ENCODE data around the gene PIGH. TPM values are rescaled to one million over a fixed set of nuclear protein-coding genes. Genes with fewer than 3 reads are reported as not detected.
"Not testable (repeated sequence)": the region's sequence is repeated elsewhere in the genome, so short reads cannot be mapped to it uniquely, and the experiment has no call there.

PIGH gene
- total RNA-seq, 4 donors from 2014 or later, result 22.1 to 31.4 (median 29.2) TPM

DNA sequence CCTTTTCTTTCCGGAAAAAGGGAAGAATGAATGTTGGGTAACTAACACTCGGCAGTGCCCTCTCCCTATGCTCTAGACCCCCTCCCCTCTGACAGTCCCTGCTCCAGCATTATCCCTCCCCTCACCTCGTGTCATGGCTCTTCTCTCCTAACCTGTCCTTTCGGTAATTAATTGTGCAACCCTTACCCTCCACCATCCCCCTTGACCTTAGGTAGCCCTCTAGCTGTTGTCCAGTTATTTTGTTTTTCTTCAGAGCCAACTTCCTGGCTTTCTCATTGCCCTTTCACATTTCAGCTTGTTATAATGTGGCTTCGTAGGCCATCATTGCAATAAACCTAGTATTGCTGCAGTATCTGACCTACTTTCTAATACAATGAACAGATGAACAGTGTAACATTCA lies 30.9 kb upstream of the PIGH start:
- no peak overlapping the region for H3K4me3 ChIP-seq (ENCODE audit: low read depth, poor library complexity, severe bottlenecking)
- WGBS, 2 donors, result 85 to 87% methylated on average over 5 of the region's 5 CpGs
- intact Hi-C loops (cut with DNase I; ENCODE audit: low total_unique reads), result no loop called here
- no peak for TF ChIP-seq POLR2A (IDR thresholded peaks at IDR 0.05)
- TF ChIP-seq, protein P1, sequence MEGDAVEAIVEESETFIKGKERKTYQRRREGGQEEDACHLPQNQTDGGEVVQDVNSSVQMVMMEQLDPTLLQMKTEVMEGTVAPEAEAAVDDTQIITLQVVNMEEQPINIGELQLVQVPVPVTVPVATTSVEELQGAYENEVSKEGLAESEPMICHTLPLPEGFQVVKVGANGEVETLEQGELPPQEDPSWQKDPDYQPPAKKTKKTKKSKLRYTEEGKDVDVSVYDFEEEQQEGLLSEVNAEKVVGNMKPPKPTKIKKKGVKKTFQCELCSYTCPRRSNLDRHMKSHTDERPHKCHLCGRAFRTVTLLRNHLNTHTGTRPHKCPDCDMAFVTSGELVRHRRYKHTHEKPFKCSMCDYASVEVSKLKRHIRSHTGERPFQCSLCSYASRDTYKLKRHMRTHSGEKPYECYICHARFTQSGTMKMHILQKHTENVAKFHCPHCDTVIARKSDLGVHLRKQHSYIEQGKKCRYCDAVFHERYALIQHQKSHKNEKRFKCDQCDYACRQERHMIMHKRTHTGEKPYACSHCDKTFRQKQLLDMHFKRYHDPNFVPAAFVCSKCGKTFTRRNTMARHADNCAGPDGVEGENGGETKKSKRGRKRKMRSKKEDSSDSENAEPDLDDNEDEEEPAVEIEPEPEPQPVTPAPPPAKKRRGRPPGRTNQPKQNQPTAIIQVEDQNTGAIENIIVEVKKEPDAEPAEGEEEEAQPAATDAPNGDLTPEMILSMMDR (IDR thresholded peaks at IDR 0.05), result no peak
- no peak for DNase-seq (ENCODE audit: low spot score in 2 of 2)

DNA sequence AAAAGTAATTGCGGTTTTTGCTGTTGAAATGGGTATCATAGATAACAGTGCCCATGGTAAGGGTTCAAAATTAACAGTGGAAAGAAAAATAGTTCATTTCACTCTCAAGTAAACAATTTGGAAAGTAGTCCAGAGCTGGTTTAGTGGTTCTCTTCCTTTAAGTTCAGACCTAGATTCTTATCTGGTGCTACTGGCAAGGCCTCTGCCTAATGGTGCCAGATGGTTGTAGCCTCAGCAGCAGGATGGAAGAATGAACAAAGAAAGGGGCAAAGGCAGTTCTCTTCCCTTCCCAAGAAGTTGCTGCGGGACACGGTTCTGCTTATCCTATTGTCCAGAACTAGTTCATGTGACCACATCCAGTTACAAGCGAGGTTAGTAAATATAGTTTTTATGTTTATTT lies 30.1 kb upstream of the PIGH start:
- no peak for TF ChIP-seq POLR2A (IDR thresholded peaks at IDR 0.05)
- TF ChIP-seq, protein P1 (IDR thresholded peaks at IDR 0.05), result no peak
- intact Hi-C loops (cut with DNase I; ENCODE audit: low total_unique reads), result no loop called here
- 91 to 92% methylated on average over 4 of the region's 4 CpGs for WGBS, 2 donors
- no peak overlapping the region for H3K4me3 ChIP-seq (ENCODE audit: low read depth, poor library complexity, severe bottlenecking)
- no peak for DNase-seq (ENCODE audit: low spot score in 2 of 2)

DNA sequence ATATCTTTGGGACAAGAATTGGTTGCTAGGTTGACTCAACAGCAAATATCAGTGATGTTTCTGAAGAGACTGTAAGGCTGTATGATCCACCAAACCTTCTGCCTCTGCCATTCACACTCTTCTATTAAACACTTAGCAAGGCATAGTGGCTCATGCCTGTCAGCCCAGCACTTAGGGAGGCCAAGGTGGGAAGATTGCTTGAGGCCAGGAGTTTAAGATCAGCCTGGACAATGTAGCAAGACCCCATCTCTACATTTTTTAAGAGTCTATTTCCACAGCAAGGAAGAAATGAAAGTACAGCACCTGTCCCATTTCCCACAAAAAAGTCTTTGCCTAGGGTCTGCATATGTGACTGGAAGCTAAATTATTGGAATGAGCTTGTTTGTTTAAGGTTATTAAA lies 27.5 kb upstream of the PIGH start:
- TF ChIP-seq, protein P1 (IDR thresholded peaks at IDR 0.05), result no peak
- no peak for TF ChIP-seq POLR2A (IDR thresholded peaks at IDR 0.05)
- DNase-seq (ENCODE audit: low spot score in 2 of 2), result no peak
- intact Hi-C loops (cut with DNase I; ENCODE audit: low total_unique reads), result no loop called here
- H3K4me3 ChIP-seq (ENCODE audit: low read depth, poor library complexity, severe bottlenecking), result no peak overlapping the region

DNA sequence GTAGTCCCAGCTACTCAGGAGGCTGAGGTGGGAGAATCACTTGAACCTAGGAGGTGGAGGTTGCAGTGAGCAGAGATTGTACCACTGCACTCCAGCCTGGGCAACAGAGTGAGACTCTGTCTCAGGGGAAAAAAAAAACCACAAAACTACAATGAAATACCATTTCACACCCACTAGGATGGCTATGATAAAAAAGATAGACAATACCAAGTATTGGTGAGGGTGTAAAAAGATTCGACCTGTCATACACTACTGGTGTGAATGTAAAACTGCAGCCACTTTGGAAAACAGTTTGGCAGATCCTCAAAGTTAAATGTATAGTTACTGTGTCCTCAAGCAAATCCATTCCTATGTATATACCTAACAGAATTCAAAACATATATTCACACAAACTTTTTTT lies 26.1 kb upstream of the PIGH start:
- intact Hi-C loops (cut with DNase I; ENCODE audit: low total_unique reads); DNase-seq (ENCODE audit: low spot score in 2 of 2): not testable (repeated sequence)
- 85 to 89% methylated on average over 1 of the region's 1 CpG for WGBS, 2 donors

DNA sequence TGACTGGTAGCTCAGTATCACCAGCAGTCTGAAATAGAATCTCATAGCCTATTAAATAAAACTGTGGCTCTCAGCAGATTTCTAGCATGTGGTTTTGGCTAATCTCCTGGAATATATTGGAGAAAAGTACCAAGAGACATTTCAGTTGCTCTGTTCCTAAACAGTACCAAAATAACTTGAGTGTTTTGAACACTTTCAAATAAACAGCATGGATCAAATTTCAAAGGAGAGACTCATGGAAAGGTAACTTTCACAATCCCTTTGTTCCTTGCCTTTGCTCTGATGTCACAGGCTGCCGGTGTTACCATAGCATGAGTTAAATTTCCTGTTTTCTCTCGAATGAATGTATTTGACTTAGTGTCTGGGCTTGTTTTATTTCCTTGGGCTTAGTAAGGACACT lies 23.0 kb upstream of the PIGH start:
- TF ChIP-seq POLR2A (IDR thresholded peaks at IDR 0.05), result no peak
- TF ChIP-seq, protein P1 (IDR thresholded peaks at IDR 0.05), result no peak
- intact Hi-C loops (cut with DNase I; ENCODE audit: low total_unique reads), result no loop called here
- no peak for DNase-seq (ENCODE audit: low spot score in 2 of 2)
- 12 to 19% methylated on average over 2 of the region's 2 CpGs for WGBS, 2 donors
- no peak overlapping the region for H3K4me3 ChIP-seq (ENCODE audit: low read depth, poor library complexity, severe bottlenecking)

More for the DNA sequence above, 26.1 kb upstream of the PIGH start:
- not testable (repeated sequence) for H3K4me3 ChIP-seq (ENCODE audit: low read depth, poor library complexity, severe bottlenecking)

DNA sequence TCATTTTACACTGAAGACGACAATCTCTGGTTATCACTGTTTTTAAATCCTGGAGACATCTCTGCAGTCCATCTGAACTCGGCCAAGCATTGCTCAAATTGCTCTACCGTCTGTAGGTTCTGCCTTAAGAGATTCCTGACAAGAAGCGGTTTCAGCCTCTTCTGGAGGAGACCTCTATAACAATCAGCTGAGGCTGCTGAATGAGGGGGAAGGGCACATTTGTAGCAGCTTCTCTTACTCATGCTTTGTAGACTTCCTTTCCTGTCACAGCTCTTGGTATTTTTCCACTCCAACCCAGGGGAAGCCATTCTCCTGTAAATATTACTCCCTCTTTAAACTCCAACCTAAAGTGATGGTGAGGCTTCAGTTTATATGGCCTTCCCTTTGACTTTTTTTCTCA lies 22.6 kb upstream of the PIGH start:
- intact Hi-C loops (cut with DNase I; ENCODE audit: low total_unique reads), result no loop called here

More for the DNA sequence above, 22.6 kb upstream of the PIGH start:
- 59 to 64% methylated on average over 4 of the region's 4 CpGs for WGBS, 2 donors
- DNase-seq (ENCODE audit: low spot score in 2 of 2), result peak in 1 of 2 donors; percentile 42
- H3K4me3 ChIP-seq (ENCODE audit: low read depth, poor library complexity, severe bottlenecking), result no peak overlapping the region
- TF ChIP-seq, protein P1 (IDR thresholded peaks at IDR 0.05), result no peak
- no peak for TF ChIP-seq POLR2A (IDR thresholded peaks at IDR 0.05)

Data from lower leg skin (tissue), 4 donors.